H1 (cell line): ENCODE measurements around the gene IFT20. TPM values are rescaled to one million over a fixed set of nuclear protein-coding genes. Genes with fewer than 3 reads are reported as not detected.

ENCODE experiments used
- ATF2 ChIP-seq: IDR thresholded peaks from 2 replicates; pipeline ENCODE4 v1.6.1; 2012; ENCODE audit warnings: low read length, inconsistent platforms
- BACH1 ChIP-seq: IDR thresholded peaks from 2 replicates; pipeline ENCODE4 v1.6.1; 2012; ENCODE audit warnings: low read length, improper control_type of control experiment
- CBX5 ChIP-seq: fragments of 300-800, 300-1000 bp; sonication (generic); IDR thresholded peaks from 2 replicates; pipeline ENCODE4 v1.7.1; 2016; ENCODE audit warnings: antibody characterized with exemption, low read length, low read depth
- CREB1 ChIP-seq: IDR thresholded peaks from 2 replicates; pipeline ENCODE4 v1.6.1; 2012; ENCODE audit warnings: inconsistent platforms
- CTCF ChIP-seq, 3 experiments: IDR thresholded peaks; 1 replicate in 2 of 3; 2 replicates in 1 of 3; pipeline versions ENCODE4 v1.5.1 to v1.6.1; 2011; ENCODE audit warnings: low read length in 3 of 3, mild to moderate bottlenecking in 3 of 3, inconsistent platforms in 2 of 3, low read depth in 1 of 3, moderate library complexity in 1 of 3; ENCODE audit not compliant: insufficient read depth in 1 of 3; ENCODE audit errors: control extremely low read depth in 1 of 3
- GABPA ChIP-seq: IDR thresholded peaks from 2 replicates; pipeline ENCODE4 v1.6.1; 2011; ENCODE audit warnings: mild to moderate bottlenecking, low read length, moderate library complexity, borderline replicate concordance; ENCODE audit not compliant: insufficient read depth
- GTF2F1 ChIP-seq: IDR thresholded peaks from 2 replicates; pipeline ENCODE4 v1.6.1; 2012; ENCODE audit warnings: low read depth, low read length, improper control_type of control experiment, borderline replicate concordance
- KDM4A ChIP-seq: IDR thresholded peaks from one replicate; pipeline ENCODE4 v1.7.1; 2012; ENCODE audit warnings: low read depth, mild to moderate bottlenecking, moderate library complexity, low read length, inconsistent platforms; ENCODE audit not compliant: severe bottlenecking
- RAD21 ChIP-seq, 2 experiments: IDR thresholded peaks in 1 of 2; conservative IDR thresholded peaks in 1 of 2; 2 replicates each; pipeline ENCODE4 v1.6.1; 2011; ENCODE audit warnings: low read depth in 2 of 2, low read length in 2 of 2, improper control_type of control experiment in 1 of 2, inconsistent platforms in 1 of 2, mild to moderate bottlenecking in 1 of 2, moderate library complexity in 1 of 2
- RNF2 ChIP-seq: fragments of 200-900, 300-1000 bp; sonication (generic); IDR thresholded peaks from 2 replicates; pipeline ENCODE4 v1.7.1; 2016; ENCODE audit warnings: borderline replicate concordance, low read depth, mild to moderate bottlenecking, antibody characterized with exemption, low read length; ENCODE audit not compliant: poor library complexity, severe bottlenecking; ENCODE audit errors: missing control alignments
- SIRT6 ChIP-seq: IDR thresholded peaks from one replicate; pipeline ENCODE4 v1.7.1; 2012; ENCODE audit warnings: low read length, inconsistent platforms
- SP1 ChIP-seq: IDR thresholded peaks from 2 replicates; pipeline ENCODE4 v1.6.1; 2011; ENCODE audit warnings: low read depth, low read length
- SRF ChIP-seq: IDR thresholded peaks from 2 replicates; pipeline ENCODE4 v1.6.1; 2011; ENCODE audit warnings: mild to moderate bottlenecking, low read depth, low read length, moderate library complexity
- SUZ12 ChIP-seq: fragments of 200-600 bp; sonication (generic); IDR thresholded peaks from 2 replicates; pipeline ENCODE4 v1.6.1; 2012; ENCODE audit warnings: mild to moderate bottlenecking, inconsistent platforms, low read length, moderate library complexity, mixed read lengths
- TAF1 ChIP-seq: IDR thresholded peaks from 2 replicates; pipeline ENCODE4 v1.6.1; 2011; ENCODE audit warnings: mild to moderate bottlenecking, low read depth, low read length
- TBP ChIP-seq: IDR thresholded peaks from 2 replicates; pipeline ENCODE4 v1.6.1; 2011; ENCODE audit warnings: low read depth, low read length, improper control_type of control experiment
- USF2 ChIP-seq: IDR thresholded peaks from 2 replicates; pipeline ENCODE4 v1.6.1; 2011; ENCODE audit warnings: low read length, improper control_type of control experiment
- YY1 ChIP-seq: IDR thresholded peaks from 2 replicates; pipeline ENCODE4 v1.6.1; 2011; ENCODE audit warnings: low read depth, mild to moderate bottlenecking, low read length
- polyA plus RNA-seq, 7 experiments: library from polyadenylated mRNA; depleted of rRNA in 3 of 7; stranded (reverse) in 5 of 7; unstranded in 2 of 7; fragments of >200 nt in 5 of 7; fragments of 200-250 nt in 2 of 7; gene quantifications; 1 replicate in 5 of 7; 2 replicates in 1 of 7; 4 replicates in 1 of 7; pipeline versions ENCODE4 v1.2.1 to v1.2.3, GENCODE V29; 2011 to 2013; ENCODE audit warnings: missing spikeins in 2 of 7, mixed read lengths in 2 of 7
- total RNA-seq: library from RNA; stranded (reverse); fragmentation: NEBNext Ultra II Directional; extraction: Animal tissue kit (Norgen Biotek cat#: 25700); gene quantifications from 2 replicates; pipeline ENCODE4 v1.2.1, GENCODE V29; 2021

The IFT20 gene
- total and polyA plus RNA-seq, 2 of the 8 experiments (the other 6 are each of a cell fraction or from before 2014, with no cell fraction given), result 9.0 to 21.0 TPM

DNA sequence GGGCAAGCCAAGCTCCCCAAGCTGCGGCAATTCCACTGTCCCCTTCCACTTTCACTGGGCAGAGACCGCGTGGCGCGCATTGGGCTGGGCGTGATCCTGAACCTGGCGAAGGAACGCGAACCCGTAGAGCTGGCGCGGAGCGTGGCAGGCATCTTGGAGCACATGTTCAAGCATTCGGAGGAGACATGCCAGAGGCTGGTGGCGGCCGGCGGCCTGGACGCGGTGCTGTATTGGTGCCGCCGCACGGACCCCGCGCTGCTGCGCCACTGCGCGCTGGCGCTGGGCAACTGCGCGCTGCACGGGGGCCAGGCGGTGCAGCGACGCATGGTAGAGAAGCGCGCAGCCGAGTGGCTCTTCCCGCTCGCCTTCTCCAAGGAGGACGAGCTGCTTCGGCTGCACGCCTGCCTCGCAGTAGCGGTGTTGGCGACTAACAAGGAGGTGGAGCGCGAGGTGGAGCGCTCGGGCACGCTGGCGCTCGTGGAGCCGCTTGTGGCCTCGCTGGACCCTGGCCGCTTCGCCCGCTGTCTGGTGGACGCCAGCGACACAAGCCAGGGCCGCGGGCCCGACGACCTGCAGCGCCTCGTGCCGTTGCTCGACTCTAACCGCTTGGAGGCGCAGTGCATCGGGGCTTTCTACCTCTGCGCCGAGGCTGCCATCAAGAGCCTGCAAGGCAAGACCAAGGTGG lies 46.0 kb upstream of the IFT20 start (continued):
- TF ChIP-seq RNF2 (peak; percentile 40), KDM4A (peak; percentile 89), GTF2F1 (0 out of 2 replicates have a peak, but pooled peaks have one; percentile 16), YY1 (peak; percentile 56; the same call in 1 of the 2 replicates), BACH1 (0 out of 2 replicates have a peak, but pooled peaks have one; percentile 22), GABPA (peak; percentile 75; the same call in 1 of the 2 replicates), SP1 (no peak), USF2 (peak; percentile 14; the same call in 1 of the 2 replicates), CREB1 (peak; percentile 51), TAF1 (no peak), TBP (peak; percentile 21; the same call in 1 of the 2 replicates), ATF2 (no peak), SIRT6 (no peak), SRF (0 out of 2 replicates have a peak, but pooled peaks have one; percentile 2), SUZ12 (peak; percentile 59; the same call in 1 of the 2 replicates), RAD21 (IDR thresholded peaks at IDR 0.05 in 1 of 2, conservative IDR thresholded peaks at IDR 0.05 in 1 of 2; ENCODE audit: low read depth in 2 of 2, low read length in 2 of 2) (peak; percentile 79 to 86), CTCF (IDR thresholded peaks at IDR 0.05; ENCODE audit: control extremely low read depth in 1 of 3, insufficient read depth in 1 of 3, low read depth in 1 of 3, low read length in 3 of 3) (peak; percentile 79 to 94 (median 88)), CBX5 (no peak)
